MCF 10A (cell line): ENCODE data around the gene LAT. TPM values are rescaled to one million over a fixed set of nuclear protein-coding genes. Genes with fewer than 3 reads are reported as not detected.

Experiments
- BruUV-seq: library from RNA; stranded (reverse); fragments of 400-500 nt; replicated peaks from 2 replicates; lab custom pipeline; 2021; lab: Mats Ljungman, UMichigan
- CTCF ChIA-PET: fragments of 300-600 bp; sonication (Branson Sonifier 250); formaldehyde crosslinking; extraction: SDS; loops from one replicate; lab custom pipeline; 2021; ENCODE audit warnings: antibody characterized with exemption, inconsistent platforms; lab: Yijun Ruan, JAX
- POLR2A ChIA-PET: fragments of 300-600, 350-650 bp; sonication (Branson Sonifier 250); formaldehyde crosslinking; extraction: SDS; loops from one replicate; lab custom pipeline; 2020; ENCODE audit warnings: antibody characterized with exemption, inconsistent platforms; lab: Yijun Ruan, JAX
- DNase-seq: peaks from one replicate; pipeline ENCODE4 v3.0.0-alpha.2; 2018; ENCODE audit not compliant: unreplicated experiment
- H3K27ac Mint-ChIP-seq: one replicate; pipeline ENCODE4 v1.8.0; 2022; ENCODE audit warnings: mild to moderate bottlenecking, low read depth, mixed read lengths; ENCODE audit not compliant: unreplicated experiment
- H3K27me3 Mint-ChIP-seq: one replicate; pipeline ENCODE4 v1.8.0; 2022; ENCODE audit warnings: mixed read lengths; ENCODE audit not compliant: insufficient read depth, unreplicated experiment
- H3K36me3 Mint-ChIP-seq: one replicate; pipeline ENCODE4 v1.8.0; 2022; ENCODE audit warnings: mild to moderate bottlenecking, moderate library complexity, mixed read lengths; ENCODE audit not compliant: insufficient read depth, unreplicated experiment
- H3K4me1 Mint-ChIP-seq: one replicate; pipeline ENCODE4 v1.8.0; 2022; ENCODE audit warnings: mixed read lengths; ENCODE audit not compliant: insufficient read depth, unreplicated experiment
- H3K4me3 Mint-ChIP-seq: one replicate; pipeline ENCODE4 v1.8.0; 2022; ENCODE audit warnings: mild to moderate bottlenecking, moderate library complexity, mixed read lengths; ENCODE audit not compliant: unreplicated experiment
- H3K9me3 Mint-ChIP-seq: one replicate; pipeline ENCODE4 v1.8.0; 2022; ENCODE audit warnings: mixed read lengths; ENCODE audit not compliant: unreplicated experiment
- intact Hi-C: fragments of 100-400 bp; cut with micrococcal nuclease; formaldehyde crosslinking; loops from 2 replicates; pipeline ENCODE4 v1.14.1; 2022
- total RNA-seq: library from RNA; stranded (reverse); gene quantifications from 2 replicates; pipeline ENCODE4 v1.2.3, GENCODE V29; 2022
- TF ChIP-seq, protein P1 (sequence below): fragments of 200-600 bp; IDR thresholded peaks from one replicate; pipeline ENCODE4 v1.8.0; 2022; ENCODE audit warnings: antibody characterized with exemption, mild to moderate bottlenecking; ENCODE audit not compliant: unreplicated experiment

Gene LAT
- total RNA-seq, 1 experiment from 2014 or later, result 4.4 TPM

DNA sequence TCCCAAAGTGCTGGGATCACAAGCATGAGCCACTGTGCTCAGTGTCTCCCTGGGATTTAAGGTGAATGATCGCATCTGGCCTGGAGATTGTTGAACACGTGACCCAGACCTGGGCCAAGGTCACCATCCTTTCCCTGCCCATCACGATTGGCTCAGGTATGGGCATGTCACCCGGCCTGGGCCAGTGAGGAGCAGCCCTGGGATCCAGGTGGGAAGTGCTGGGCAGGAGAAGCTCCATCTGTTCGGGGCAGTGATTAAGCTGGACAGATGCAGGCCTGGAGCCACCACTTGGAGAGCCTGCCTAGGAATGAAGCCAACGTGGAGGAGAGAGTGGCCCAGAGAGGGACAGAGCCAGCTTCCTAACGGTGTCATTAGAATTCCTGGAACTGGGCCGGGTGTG, 6.8 kb downstream of the LAT start:
- intact Hi-C loops, result no loop called here
- CTCF ChIA-PET, result interaction anchor here (1.0 kb wide), 1 partner anchor 10 kb away, joined by 4 read pairs; no protein-coding TSS in a partner anchor
- Mint-ChIP-seq H3K9me3 (peaks cover 11% of the 10 kb centered on the region), H3K27me3 (no peaks in the 10 kb centered on the region), H3K4me3 (no peak overlapping the region), H3K4me1 (no peaks in the 10 kb centered on the region), H3K27ac (no peak overlapping the region), H3K36me3 (peaks cover 7% of the 10 kb centered on the region)
- TF ChIP-seq, protein P1, sequence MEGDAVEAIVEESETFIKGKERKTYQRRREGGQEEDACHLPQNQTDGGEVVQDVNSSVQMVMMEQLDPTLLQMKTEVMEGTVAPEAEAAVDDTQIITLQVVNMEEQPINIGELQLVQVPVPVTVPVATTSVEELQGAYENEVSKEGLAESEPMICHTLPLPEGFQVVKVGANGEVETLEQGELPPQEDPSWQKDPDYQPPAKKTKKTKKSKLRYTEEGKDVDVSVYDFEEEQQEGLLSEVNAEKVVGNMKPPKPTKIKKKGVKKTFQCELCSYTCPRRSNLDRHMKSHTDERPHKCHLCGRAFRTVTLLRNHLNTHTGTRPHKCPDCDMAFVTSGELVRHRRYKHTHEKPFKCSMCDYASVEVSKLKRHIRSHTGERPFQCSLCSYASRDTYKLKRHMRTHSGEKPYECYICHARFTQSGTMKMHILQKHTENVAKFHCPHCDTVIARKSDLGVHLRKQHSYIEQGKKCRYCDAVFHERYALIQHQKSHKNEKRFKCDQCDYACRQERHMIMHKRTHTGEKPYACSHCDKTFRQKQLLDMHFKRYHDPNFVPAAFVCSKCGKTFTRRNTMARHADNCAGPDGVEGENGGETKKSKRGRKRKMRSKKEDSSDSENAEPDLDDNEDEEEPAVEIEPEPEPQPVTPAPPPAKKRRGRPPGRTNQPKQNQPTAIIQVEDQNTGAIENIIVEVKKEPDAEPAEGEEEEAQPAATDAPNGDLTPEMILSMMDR, result no peak
- BruUV-seq, result no TSS peak
- POLR2A ChIA-PET, result no interaction called here
- no peak for DNase-seq

DNA sequence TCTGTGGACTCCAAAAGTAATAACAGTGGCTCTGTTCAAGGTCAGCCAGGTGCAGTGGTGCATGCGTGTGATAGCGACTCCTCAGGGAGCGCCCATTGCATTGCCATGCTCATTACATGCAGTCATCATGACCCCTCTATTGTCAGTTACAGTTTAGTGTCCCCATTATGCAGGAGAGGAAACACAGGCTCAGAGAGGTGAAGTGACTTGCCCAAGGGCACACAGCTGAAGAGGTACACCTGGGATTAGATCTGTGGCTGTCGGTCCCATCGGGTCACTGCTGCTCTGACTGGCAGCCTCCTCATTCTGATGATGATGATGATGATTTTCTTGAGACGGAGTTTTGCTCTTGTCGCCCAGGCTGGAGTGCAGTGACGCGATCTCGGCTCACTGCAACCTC, 7.6 kb downstream of the LAT start:
- ChIA-PET CTCF (no interaction called here), POLR2A (interaction anchor here (1.2 kb wide), 1 partner anchor 8 kb away, joined by 3 read pairs; no protein-coding TSS in a partner anchor)
- no peak for DNase-seq
- Mint-ChIP-seq H3K4me1 (no peaks in the 10 kb centered on the region), H3K27me3 (no peaks in the 10 kb centered on the region), H3K27ac (no peak overlapping the region), H3K9me3 (peaks cover 3% of the 10 kb centered on the region), H3K36me3 (peaks cover under 1% of the 10 kb centered on the region), H3K4me3 (no peak overlapping the region)
- TF ChIP-seq, protein P1, result no peak
- no TSS peak for BruUV-seq
- intact Hi-C loops, result no loop called here

DNA sequence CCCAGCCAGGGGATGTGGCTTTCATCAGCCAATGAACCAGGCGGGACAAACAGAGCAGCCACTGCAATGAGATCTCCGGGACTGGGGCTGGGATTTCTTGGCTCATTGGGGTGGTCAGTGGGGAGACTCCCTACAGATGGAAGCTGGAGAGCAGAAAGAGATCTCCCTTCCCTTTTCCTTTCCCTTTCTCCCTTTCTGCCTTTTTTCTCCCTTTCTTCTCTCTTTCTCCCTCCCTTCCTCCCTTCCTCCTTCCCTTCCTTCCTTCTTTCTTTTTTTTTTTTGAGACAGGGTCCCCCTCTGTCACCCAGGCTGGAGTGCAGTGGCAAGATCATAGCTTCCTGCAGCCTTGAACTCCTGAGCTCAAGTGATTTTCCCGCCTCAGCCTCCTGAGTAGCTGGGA, 14.0 kb downstream of the LAT start:
- no TSS peak for BruUV-seq
- intact Hi-C loops, result no loop called here
- H3K9me3 Mint-ChIP-seq, result no peaks in the 10 kb centered on the region
- H3K27ac Mint-ChIP-seq, result no peak overlapping the region
- POLR2A ChIA-PET, result interaction anchor here (0.8 to 1.2 kb wide), 2 partner anchors 18 to 20 kb away, joined by 3 read pairs; no protein-coding TSS in a partner anchor
- TF ChIP-seq, protein P1, result no peak
- peaks cover 19% of the 10 kb centered on the region for H3K27me3 Mint-ChIP-seq
- H3K36me3 Mint-ChIP-seq, result no peaks in the 10 kb centered on the region
- CTCF ChIA-PET, result interaction anchor here (0.6 to 1.3 kb wide), 2 partner anchors 21 to 33 kb away, joined by 5 to 7 read pairs; no protein-coding TSS in a partner anchor
- no peaks in the 10 kb centered on the region for H3K4me1 Mint-ChIP-seq
- H3K4me3 Mint-ChIP-seq, result no peak overlapping the region
- no peak for DNase-seq

DNA sequence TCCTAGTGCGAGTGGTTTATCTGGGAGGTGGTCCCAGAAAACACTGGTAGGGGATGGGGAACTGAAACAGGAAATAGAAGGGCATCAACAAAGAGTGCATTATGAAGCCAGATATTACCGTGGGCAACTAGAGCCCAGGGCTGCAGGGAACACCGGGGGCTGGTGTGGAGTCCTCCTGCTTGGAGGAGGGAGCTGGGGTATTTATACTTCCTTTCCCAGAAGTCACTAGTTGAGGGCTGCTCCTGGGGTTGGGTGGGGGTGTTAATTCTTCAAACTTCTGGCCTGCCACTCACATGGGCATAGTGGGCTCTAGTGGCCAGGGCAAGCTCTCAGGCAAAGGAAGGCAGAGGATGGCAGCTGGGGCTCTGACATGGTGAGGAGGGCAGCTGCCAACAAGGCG, 14.7 kb downstream of the LAT start:
- peaks cover 23% of the 10 kb centered on the region for H3K27me3 Mint-ChIP-seq
- no peak for DNase-seq
- TF ChIP-seq, protein P1, result no peak
- no peaks in the 10 kb centered on the region for H3K36me3 Mint-ChIP-seq
- POLR2A ChIA-PET, result interaction anchor here (1.2 kb wide), 1 partner anchor 19 kb away, joined by 3 read pairs; no protein-coding TSS in a partner anchor
- no peaks in the 10 kb centered on the region for H3K9me3 Mint-ChIP-seq
- BruUV-seq, result no TSS peak
- no peak overlapping the region for H3K4me3 Mint-ChIP-seq
- no peaks in the 10 kb centered on the region for H3K4me1 Mint-ChIP-seq
- H3K27ac Mint-ChIP-seq, result no peak overlapping the region
- CTCF ChIA-PET, result interaction anchor here (0.6 to 1.3 kb wide), 2 partner anchors 22 to 32 kb away, joined by 5 to 7 read pairs; no protein-coding TSS in a partner anchor
- intact Hi-C loops, result no loop called here
